Measurements from ENCODE around the gene AKAP3.

Gene AKAP3

DNA sequence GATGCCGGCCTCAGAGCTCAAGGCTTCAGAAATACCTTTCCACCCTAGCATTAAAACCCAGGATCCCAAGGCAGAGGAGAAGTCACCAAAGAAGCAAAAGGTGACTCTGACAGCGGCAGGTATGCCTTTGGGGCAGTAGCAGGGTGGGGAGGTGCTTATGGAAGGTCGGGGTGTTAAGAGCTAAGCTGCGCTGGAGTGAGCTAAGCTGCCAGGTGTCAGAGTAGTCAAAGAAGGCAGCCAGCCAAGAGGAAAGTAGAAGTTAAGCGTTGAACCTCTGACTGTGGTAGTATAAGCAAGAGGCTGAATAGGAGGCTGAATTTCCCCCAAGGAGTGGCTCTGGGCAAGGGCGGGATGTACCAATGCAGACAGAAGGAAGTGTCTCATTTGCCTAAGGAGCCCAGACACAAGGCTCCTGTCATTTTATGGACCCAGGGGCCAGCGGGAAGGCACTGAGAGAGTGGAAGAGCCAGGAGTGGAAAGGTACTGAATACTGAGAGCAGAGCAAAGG lies 57.6 kb downstream of the AKAP3 start:
- no peak for DNase-seq

DNA sequence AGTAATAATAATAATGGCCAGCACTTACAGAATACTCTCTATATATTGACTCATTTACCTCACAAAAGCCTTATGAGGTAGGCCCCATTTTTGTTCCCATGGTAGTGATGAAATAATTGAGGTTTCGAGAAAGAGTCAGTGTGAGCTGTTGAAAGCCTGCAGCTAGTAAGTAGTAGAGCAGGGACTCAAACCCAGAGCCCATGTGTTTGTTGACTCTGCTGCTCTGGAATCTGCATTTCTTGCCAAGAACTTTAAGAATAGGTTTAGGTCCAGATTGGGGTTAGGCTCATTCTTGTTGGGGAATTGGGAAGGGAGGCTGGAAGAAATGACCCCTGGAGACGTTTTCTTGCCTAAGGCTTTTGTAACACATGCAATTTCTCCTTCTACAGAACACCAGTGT lies 58.9 kb downstream of the AKAP3 start:
- no peak for DNase-seq

DNA sequence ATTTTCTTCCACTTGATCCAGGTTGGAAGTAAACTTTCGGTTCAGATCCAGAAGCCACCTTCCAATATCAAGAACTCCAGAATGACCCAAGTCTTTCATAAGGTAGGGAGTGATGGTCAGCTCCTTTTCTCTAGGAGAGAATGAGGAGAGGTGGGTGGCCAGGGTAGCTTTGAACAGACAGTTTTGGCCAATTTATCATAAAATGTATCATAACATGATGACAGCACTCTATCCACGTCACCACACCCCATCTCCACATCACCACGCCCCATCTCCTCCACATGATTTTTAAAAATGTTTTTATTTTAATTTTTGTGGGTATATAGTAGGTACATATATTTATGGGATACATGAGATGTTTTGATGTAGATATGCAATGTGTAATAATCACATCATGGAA lies 59.9 kb downstream of the AKAP3 start:
- DNase-seq, result no peak

DNA sequence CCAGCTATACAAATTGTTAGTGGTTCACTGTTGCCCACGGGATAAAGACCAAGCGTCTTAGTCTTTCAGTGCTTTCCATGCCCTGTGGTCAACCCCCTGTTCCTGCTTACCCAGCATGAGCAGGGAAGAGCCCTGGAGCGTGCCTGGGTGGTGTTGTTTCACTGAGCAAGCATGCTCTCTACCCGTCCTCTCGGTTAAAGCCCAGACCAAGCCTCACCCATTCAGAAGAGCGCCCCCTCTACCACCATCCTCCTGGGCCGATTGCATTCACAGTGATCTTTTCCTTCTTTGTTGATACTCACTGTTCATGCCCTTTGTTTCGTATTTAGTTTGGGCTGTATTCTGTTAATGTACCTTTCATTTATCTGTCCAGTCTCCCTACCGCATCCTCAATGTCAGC lies 61.7 kb downstream of the AKAP3 start:
- no peak for DNase-seq

DNA sequence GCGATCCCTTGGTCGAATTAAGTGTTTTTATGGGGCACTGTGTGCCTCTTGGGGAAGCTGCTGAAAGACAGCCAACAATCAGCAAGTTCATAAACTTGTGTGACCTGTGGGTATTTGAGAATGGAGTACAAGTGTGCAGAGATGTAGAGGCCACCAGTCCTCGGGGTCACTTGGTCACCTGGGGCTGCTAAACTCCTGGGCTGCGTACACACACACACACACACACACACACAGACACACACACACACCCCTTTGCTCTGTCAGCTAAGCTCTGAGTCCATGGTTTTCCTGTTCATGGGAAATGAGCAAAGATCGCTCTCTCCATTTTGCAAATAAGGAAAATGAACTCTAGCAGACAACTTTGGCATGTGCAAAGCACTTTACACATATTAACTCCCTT lies 62.4 kb downstream of the AKAP3 start:
- DNase-seq, result no peak

DNA sequence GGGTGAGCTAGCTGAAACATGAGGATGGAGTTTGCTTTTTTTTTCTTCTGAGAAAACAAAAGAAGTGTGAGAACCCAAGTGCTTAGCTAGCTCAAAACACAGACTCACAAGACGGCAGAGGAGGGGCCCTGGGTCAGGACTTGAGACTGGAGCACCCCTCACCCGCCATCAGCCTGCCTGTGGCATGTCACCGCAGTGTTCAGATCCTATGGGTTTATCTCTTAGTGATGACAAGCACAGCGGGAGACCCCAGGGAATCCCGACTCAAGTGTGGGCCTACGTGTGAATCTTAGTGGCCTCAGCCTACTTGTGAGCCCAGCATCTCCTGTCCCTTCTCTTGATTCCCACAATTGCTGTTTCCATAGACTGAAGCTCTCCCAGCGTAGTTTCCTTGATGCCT lies 64.0 kb downstream of the AKAP3 start:
- DNase-seq, result no peak

DNA sequence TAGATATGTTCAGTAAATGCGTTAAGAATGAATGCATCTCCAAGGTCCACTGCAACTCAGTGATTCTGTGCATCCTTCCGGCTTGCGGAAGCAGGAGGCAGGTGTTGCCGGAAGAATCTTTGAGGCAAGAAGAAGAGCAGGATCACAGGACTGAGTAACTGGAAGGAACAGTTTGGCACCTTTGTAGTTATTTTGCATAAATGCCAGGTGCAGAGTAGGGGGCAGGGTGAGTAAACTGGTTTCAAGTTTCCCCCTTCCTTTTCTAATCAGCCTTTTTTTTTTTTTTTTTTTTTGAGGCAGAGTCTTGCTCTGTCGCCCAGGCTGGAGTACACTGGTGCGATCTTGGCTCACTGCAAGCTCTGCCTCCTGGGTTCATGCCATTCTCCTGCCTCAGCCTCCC lies 64.6 kb downstream of the AKAP3 start:
- no peak for DNase-seq

DNA sequence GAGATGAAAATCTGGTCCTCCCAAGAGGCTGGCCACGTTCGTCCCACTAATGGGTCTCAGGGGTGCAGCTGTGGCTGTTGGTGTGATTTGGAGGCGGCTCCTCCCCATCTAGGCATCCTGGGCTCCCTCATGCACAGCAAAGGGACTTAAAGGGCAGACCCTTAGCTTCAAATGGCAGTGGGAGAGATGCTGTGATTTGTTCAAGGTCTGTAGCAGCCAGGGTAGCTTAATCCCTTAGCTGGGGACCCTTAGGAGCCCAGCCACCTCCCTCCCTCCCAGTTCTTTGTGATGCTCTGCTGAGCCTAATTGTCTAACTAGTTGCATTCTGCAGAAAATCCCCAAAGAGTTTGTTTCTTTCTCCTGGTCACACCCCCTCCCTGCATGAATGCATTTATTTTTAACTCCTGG lies 68.6 kb downstream of the AKAP3 start:
- no peak for DNase-seq

DNA sequence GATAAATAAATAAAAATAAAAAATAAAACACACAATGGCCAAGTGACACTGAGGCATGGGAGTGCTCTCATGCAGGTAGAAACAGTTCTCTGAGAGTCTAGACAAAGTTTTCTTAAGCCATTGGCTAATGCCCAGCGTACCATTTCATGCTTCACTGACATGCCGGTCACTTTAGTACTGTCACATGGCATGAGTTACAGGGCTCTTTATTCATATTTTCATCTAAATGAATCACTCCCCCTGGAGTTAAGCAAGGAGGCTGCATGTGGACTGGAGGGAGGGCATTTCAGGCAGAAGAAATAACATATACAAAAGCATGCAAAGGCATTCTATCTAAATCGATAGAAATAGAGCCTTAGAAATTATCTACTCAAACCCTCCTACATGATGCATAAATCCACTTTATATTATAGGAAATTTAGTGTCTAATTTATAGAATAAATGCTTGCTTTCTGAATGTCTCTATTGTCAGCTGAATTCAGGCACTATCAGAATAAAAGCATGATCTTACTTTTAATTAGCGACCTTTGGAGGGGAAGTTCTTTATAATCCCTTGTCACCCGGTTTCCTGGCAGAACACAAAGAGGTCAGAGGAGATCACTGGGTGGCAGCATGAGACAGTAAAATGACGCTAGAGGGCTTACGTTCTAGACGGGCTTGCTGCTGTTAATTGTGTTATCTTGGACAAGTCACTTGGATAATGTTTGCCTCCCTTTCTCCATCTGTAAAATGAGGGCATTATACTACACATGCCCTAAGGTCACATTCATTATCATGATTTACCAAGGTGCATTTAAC lies 69.3 kb downstream of the AKAP3 start:
- no peak for DNase-seq

DNA sequence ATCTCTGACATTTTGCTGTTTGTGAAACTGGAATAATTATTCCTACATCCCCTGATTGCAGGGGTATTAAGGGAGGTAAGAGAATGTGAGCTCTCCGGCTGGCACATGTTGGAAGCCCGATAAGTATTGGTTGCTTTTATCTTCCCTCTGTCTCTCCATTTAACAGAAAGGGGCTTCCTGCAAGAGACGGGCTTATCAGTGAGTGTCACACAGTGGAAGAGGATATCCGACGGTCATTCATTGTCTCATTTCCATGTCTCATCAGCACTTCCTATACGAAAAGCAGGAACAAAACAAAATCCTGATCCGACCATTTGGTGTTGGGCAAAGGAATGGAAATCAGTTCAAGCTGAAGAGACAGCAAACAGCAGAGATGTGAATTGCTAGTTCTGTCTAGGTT lies 76.2 kb downstream of the AKAP3 start:
- DNase-seq, result no peak

DNA sequence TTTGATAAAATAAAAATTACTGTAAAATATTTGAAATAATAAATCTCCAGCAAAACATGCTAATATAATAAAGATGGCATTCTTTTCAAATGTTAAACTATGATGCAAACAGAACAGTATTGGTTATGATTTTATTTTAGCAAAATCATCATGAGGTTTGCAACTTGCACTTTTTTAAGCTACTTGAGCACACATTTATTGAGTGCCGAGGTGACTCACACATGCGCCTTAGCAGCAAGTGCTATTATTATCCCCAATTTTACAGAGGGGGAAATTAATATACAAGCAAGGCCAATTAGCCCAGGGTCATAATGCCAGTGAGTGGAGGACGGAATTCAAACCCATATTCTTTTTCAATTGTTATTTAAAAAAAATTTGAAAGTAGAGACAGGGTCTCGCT lies 79.6 kb downstream of the AKAP3 start:
- DNase-seq, result no peak

DNA sequence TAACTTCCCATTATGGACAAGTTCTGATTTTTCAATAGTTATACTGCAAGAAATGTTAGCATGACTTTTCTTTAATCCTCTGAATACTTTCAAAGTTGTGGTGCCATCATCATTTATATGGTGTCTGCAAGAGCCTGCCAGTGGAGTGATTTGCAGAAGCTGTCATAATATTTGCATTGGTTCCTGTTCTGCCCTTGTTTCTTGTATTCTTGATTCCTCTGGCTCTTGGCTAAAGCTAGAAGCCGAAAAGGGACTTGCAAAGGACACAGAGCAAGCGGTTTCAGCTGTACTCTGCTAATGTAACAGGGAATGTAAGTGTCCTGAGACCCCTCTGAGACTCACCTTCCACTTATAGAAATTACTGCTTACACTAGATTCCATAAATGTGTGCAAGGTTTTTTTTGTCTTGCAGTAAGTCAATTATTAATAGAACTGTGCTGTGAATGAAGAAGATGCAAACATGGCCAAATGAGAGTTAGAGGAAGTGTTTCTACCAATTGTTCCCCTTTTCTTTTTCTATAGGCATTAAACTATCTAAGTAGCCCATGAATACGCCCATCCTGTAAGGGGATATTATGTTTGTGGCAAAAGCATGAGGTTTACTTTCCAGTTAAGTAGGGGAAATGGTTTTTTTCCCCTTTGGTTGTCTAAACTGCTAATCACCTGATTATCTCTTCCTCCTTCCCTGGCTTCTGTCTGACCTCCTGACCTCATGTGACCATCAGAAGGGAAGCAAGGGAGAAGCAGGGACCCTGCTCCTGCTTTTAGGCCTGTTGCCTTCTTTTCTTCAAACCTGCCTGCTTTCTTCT lies 81.6 kb downstream of the AKAP3 start:
- DNase-seq, result no peak

DNA sequence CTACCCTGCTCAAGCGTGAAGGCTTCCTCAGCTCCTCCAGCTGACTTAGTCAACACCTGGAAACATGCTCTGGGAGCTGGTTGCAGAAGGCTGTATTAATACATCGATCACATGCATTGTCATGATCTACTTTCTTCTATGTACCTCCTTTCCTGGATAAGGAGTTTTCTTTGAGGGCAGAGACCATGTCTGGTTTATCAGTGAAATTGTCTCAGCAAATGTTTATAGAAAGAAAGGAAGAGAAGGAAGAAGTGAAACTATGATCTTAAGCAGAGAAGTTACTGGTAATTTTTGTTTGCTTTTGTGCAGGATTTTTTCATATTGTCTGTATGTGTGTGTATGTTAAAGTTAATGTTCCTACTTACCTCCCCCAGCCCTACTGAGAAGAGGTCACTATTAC lies 82.4 kb downstream of the AKAP3 start:
- no peak for DNase-seq
